ENCODE measurements around the gene KIF27.

The KIF27 gene

GRCh38 chr9:83800236-83801033 lies 120.8 kb downstream of the KIF27 start:
- no peak for DNase-seq

DNA sequence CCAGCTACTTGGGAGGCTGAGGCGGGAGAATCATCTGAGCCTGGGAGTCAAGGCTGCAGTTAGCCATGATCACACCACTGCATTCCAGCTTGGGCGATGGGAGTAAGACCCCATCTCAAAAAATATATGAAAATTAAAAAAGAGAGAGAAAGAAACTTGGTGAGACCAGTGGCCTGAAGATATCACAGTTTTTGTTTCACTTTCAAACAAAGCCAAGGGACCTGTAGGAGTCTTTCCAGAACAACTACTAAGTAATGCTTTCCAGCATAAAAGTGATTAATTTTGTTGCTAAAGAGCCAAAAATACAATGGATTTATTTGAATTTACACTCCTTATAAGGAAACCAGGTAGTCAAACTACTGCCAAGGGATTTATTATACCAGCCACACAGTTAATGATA lies 127.2 kb downstream of the KIF27 start:
- DNase-seq: no peak

DNA sequence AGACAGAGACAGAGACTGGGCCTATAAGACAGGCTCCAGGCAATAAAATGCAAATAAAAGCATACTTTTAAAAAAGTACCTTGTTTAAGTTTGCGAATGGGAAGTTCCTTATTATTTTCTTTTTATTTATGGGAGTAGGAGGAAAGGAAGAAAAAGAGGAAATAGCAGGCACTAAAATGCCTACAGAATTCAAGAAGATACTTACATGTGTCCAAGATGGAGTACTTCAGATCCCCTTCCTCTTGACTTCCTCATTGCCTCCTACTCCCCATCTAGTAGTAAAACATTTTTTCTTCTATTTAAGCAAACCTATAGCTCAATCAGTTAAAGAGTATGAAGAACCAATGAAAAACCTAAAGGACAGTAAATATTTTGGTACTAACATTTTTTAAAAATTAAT lies 128.5 kb downstream of the KIF27 start:
- no peak for DNase-seq
